Measurements from ENCODE around the gene PEX3. TPM values are rescaled to one million over a fixed set of nuclear protein-coding genes. Genes with fewer than 3 reads are reported as not detected.

PEX3 gene
- total and polyA plus RNA-seq, 2 of the 4 experiments (the other 2 are of a cell fraction): 13.3 to 13.7 TPM

GRCh38 chr6:143402721-143403336 lies 47.8 kb upstream of the PEX3 start:
- 90% methylated on average over 2 of the region's 7 CpGs; no CpG with 5 or more reads in 1 of the 2 experiments for WGBS, 2 experiments (ENCODE audit: extremely low coverage in 2 of 2, insufficient read length in 1 of 2)
- Histone ChIP-seq H4K5ac (ENCODE audit: low read depth, low read length) (no peak overlapping the region), H3K4me3 (ENCODE audit: insufficient read depth, low read depth, low read length) (no peak overlapping the region), H2BK15ac (ENCODE audit: low read depth, low read length) (no peak overlapping the region), H3K9ac (ENCODE audit: low read depth, low read length) (no peak overlapping the region), H4K8ac (ENCODE audit: low read depth in 2 of 2, low read length in 2 of 2) (no peak overlapping the region), H3K27ac (ENCODE audit: insufficient read depth, low read length) (no peak overlapping the region), H3K56ac (ENCODE audit: extremely low read depth, insufficient read depth, low read length) (no peak overlapping the region), H2AFZ (replicated peaks; ENCODE audit: low read length, poor library complexity) (no peak overlapping the region), H2AK5ac (ENCODE audit: low read depth, low read length) (no peak overlapping the region), H3K4ac (ENCODE audit: low read depth, low read length) (no peak overlapping the region), H3K27me3 (ENCODE audit: control insufficient read depth, insufficient read depth, low read length) (no peaks in the 10 kb centered on the region), H3K9me3 (ENCODE audit: control insufficient read depth, insufficient read depth, low read length) (no peaks in the 10 kb centered on the region), H3K23ac (ENCODE audit: low read depth, low read length) (no peak overlapping the region), H4K91ac (ENCODE audit: insufficient read depth, low read depth, low read length) (no peak overlapping the region), H2BK120ac (ENCODE audit: low read depth, low read length) (no peak overlapping the region), H3K4me1 (ENCODE audit: control insufficient read depth, insufficient read depth, low read length) (no peaks in the 10 kb centered on the region; the same call in 1 of the 2 replicates), H2BK20ac (ENCODE audit: low read depth, low read length) (no peak overlapping the region), H3K4me2 (ENCODE audit: low read depth, low read length) (no peak overlapping the region), H2AK9ac (replicated peaks; ENCODE audit: low read depth, low read length, poor library complexity) (no peak overlapping the region), H2BK5ac (ENCODE audit: low read depth, low read length, poor library complexity, severe bottlenecking) (no peak overlapping the region), H3K9me1 (ENCODE audit: insufficient read depth, low read length) (no peaks in the 10 kb centered on the region), H4K20me1 (ENCODE audit: insufficient read depth, low read length) (no peaks in the 10 kb centered on the region), H3K18ac (ENCODE audit: low read depth, low read length) (no peak overlapping the region), H3K14ac (replicated peaks; ENCODE audit: low read depth, low read length) (no peak overlapping the region), H3K79me1 (ENCODE audit: low read depth in 1 of 2, low read length in 2 of 2) (no peaks in the 10 kb centered on the region), H3K36me3 (ENCODE audit: control insufficient read depth, insufficient read depth, low read length) (no peaks in the 10 kb centered on the region)
- no peak for ATAC-seq (ENCODE audit: low read depth)
- in situ Hi-C loops (cut with MboI; ENCODE audit: low sequenced_read_pairs): no loop called here
- BruUV-seq (replicated peaks): no TSS peak
- TF ChIP-seq SMC3 (IDR thresholded peaks at IDR 0.05; ENCODE audit: low read depth, low read length) (no peak), ELK1 (IDR thresholded peaks at IDR 0.05; ENCODE audit: borderline replicate concordance, low read depth, low read length) (no peak), MAZ (IDR thresholded peaks at IDR 0.05; ENCODE audit: borderline replicate concordance, low read depth, low read length) (no peak), RFX5 (IDR thresholded peaks at IDR 0.05; ENCODE audit: low read depth, low read length) (no peak), POLR2A (IDR thresholded peaks at IDR 0.05; ENCODE audit: low read depth, low read length) (no peak), RCOR1 (IDR thresholded peaks at IDR 0.05; ENCODE audit: insufficient replicate concordance, low read length) (no peak), NFE2L2 (IDR thresholded peaks at IDR 0.05; ENCODE audit: low read depth, low read length) (no peak), MXI1 (IDR thresholded peaks at IDR 0.05; ENCODE audit: borderline replicate concordance, low read depth, low read length) (no peak), CEBPB (IDR thresholded peaks at IDR 0.05; ENCODE audit: low read depth, low read length) (no peak), FOS (IDR thresholded peaks at IDR 0.05; ENCODE audit: low read depth, low read length) (no peak), CTCF (conservative IDR thresholded peaks at IDR 0.05; ENCODE audit: low read depth, low read length) (no peak), RAD21 (IDR thresholded peaks at IDR 0.05; ENCODE audit: low read length) (no peak), MAFK (IDR thresholded peaks at IDR 0.05; ENCODE audit: low read depth, low read length) (no peak), CHD1 (IDR thresholded peaks at IDR 0.05; ENCODE audit: low read depth, low read length) (no peak), BHLHE40 (IDR thresholded peaks at IDR 0.05; ENCODE audit: low read depth, low read length) (no peak)
- intact Hi-C loops (cut with micrococcal nuclease): no loop called here
- ChIA-PET CTCF (interaction anchor here (0.5 kb wide), 1 partner anchor 8 kb away, joined by 3 read pairs; no protein-coding TSS in a partner anchor), POLR2A (ENCODE audit: unreplicated experiment) (no interaction called here)
- no peak for DNase-seq
- dilution Hi-C loops (cut with HindIII; ENCODE audit: low sequenced_read_pairs, unreplicated experiment): no loop called here
